Measurements from ENCODE around the gene EP400. TPM values are rescaled to one million over a fixed set of nuclear protein-coding genes. Genes with fewer than 3 reads are reported as not detected.

EP400 gene
- total RNA-seq, 6 experiments from 2014 or later = 10.9 to 16.3 (median 13.3) TPM

DNA sequence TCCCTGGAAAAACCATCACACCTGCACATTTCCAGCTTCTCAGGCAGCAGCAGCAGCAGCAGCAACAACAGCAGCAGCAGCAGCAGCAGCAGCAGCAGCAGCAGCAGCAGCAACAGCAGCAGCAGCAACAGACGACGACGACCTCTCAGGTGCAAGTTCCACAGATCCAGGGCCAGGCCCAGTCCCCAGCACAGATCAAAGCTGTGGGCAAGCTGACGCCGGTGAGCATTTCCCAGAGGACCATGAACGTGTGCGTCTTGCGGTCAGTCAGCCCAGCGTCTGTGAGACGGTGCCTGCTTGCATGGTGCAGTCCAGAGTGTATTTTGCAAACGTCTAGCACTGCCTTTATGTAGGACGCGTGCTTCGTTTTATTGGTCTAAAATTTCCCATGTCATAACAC, 112.7 kb downstream of the EP400 start:
- 93% methylated on average over 8 of the region's 14 CpGs for WGBS (ENCODE audit: insufficient coverage, low coverage, low lambda C conversion rate, missing lambda C conversion rate)
- intact Hi-C loops (cut with DNase I) = no loop called here
- Histone ChIP-seq H3K27me3 (no peaks in the 10 kb centered on the region), H3K9me3 (no peaks in the 10 kb centered on the region), H3K36me3 (peaks cover 0 to 36% (median 14%) of the 10 kb centered on the region in 4 donors), H3K4me1 (no peaks in the 10 kb centered on the region), H3K27ac (no peak overlapping the region), H3K4me3 (no peak overlapping the region)
- DNase-seq (no peak), ATAC-seq (no peak)
- TF ChIP-seq, protein P1, sequence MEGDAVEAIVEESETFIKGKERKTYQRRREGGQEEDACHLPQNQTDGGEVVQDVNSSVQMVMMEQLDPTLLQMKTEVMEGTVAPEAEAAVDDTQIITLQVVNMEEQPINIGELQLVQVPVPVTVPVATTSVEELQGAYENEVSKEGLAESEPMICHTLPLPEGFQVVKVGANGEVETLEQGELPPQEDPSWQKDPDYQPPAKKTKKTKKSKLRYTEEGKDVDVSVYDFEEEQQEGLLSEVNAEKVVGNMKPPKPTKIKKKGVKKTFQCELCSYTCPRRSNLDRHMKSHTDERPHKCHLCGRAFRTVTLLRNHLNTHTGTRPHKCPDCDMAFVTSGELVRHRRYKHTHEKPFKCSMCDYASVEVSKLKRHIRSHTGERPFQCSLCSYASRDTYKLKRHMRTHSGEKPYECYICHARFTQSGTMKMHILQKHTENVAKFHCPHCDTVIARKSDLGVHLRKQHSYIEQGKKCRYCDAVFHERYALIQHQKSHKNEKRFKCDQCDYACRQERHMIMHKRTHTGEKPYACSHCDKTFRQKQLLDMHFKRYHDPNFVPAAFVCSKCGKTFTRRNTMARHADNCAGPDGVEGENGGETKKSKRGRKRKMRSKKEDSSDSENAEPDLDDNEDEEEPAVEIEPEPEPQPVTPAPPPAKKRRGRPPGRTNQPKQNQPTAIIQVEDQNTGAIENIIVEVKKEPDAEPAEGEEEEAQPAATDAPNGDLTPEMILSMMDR (IDR thresholded peaks at IDR 0.05) = no peak
- no peak for TF ChIP-seq POLR2A (IDR thresholded peaks at IDR 0.05)

DNA sequence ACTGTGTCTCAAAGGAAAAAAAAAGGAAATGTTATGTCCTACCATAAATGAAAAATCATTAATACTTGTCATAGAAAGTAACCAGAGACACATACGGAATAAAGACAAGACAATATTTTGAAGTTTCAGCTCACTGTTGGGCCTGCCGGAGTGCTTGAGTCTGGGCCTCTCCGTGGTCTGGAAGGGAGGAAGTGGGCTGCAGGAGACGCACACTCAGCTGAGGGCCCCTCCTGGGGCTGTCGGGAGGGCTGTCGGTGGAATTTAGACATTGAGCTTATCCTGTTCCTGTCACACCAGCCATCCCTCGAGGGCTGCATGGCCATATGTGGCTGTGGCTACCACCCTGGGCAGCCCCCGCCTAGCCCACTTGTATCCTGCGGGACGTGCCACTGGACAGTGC, 113.7 kb downstream of the EP400 start:
- intact Hi-C loops (cut with DNase I) = no loop called here
- Histone ChIP-seq H3K9me3 (no peaks in the 10 kb centered on the region), H3K27ac (no peak overlapping the region), H3K4me3 (no peak overlapping the region), H3K27me3 (no peaks in the 10 kb centered on the region), H3K36me3 (peaks cover 0 to 41% (median 17%) of the 10 kb centered on the region in 4 donors), H3K4me1 (no peaks in the 10 kb centered on the region)
- no peak for ATAC-seq
- 67% methylated on average over 1 of the region's 10 CpGs for WGBS (ENCODE audit: insufficient coverage, low coverage, low lambda C conversion rate, missing lambda C conversion rate)
- DNase-seq = no peak
- TF ChIP-seq, protein P1 (IDR thresholded peaks at IDR 0.05) = no peak
- no peak for TF ChIP-seq POLR2A (IDR thresholded peaks at IDR 0.05)

DNA sequence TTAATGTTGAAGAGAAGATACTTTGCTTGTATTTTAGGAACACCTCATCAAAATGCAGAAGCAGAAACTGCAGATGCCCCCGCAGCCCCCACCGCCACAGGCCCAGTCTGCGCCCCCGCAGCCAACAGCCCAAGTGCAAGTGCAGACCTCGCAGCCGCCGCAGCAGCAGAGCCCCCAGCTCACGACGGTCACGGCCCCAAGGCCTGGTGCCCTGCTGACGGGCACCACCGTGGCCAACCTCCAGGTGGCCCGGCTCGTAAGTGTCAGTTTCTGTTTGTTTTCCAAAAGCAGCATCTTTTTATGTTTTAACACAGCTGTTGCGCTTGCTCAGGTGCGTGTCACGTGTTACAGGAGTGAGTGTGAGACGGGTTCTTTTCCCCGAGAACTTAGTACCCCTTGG, 114.9 kb downstream of the EP400 start:
- DNase-seq (no peak), ATAC-seq (no peak)
- no peak overlapping the region for H3K27ac ChIP-seq
- intact Hi-C loops (cut with DNase I) = no loop called here
- H3K9me3 ChIP-seq = no peaks in the 10 kb centered on the region
- no peak overlapping the region for H3K4me3 ChIP-seq
- 97% methylated on average over 6 of the region's 19 CpGs for WGBS (ENCODE audit: insufficient coverage, low coverage, low lambda C conversion rate, missing lambda C conversion rate)
- no peaks in the 10 kb centered on the region for H3K27me3 ChIP-seq
- peaks cover 0 to 51% (median 17%) of the 10 kb centered on the region in 4 donors for H3K36me3 ChIP-seq
- TF ChIP-seq, protein P1 (IDR thresholded peaks at IDR 0.05) = no peak
- no peak for TF ChIP-seq POLR2A (IDR thresholded peaks at IDR 0.05)
- no peaks in the 10 kb centered on the region for H3K4me1 ChIP-seq

- 90% methylated on average over 5 of the region's 10 CpGs for WGBS (ENCODE audit: insufficient coverage, low coverage, low lambda C conversion rate, missing lambda C conversion rate)
- peaks cover 0 to 51% (median 17%) of the 10 kb centered on the region in 4 donors for H3K36me3 ChIP-seq
- no peak for DNase-seq
- no peaks in the 10 kb centered on the region for H3K27me3 ChIP-seq
- no peaks in the 10 kb centered on the region for H3K9me3 ChIP-seq
- H3K27ac ChIP-seq = no peak overlapping the region
- no peak for TF ChIP-seq POLR2A (IDR thresholded peaks at IDR 0.05)
- no peaks in the 10 kb centered on the region for H3K4me1 ChIP-seq
- no peak for ATAC-seq
- no peak overlapping the region for H3K4me3 ChIP-seq
- intact Hi-C loops (cut with DNase I) = no loop called here
Measured at GRCh38 chr12:132065203-132065602, 115.5 kb downstream of the EP400 start.

GRCh38 chr12:132065609-132066344, 116.0 kb downstream of the EP400 start:
- H3K4me1 ChIP-seq = no peaks in the 10 kb centered on the region
- peaks cover 0 to 51% (median 18%) of the 10 kb centered on the region in 4 donors for H3K36me3 ChIP-seq
- H3K9me3 ChIP-seq = no peaks in the 10 kb centered on the region
- no peak for TF ChIP-seq POLR2A (IDR thresholded peaks at IDR 0.05)
- TF ChIP-seq, protein P1 (IDR thresholded peaks at IDR 0.05) = no peak
- intact Hi-C loops (cut with DNase I) = no loop called here
- no peak overlapping the region for H3K4me3 ChIP-seq
- 50% methylated on average over 1 of the region's 4 CpGs for WGBS (ENCODE audit: insufficient coverage, low coverage, low lambda C conversion rate, missing lambda C conversion rate)
- no peaks in the 10 kb centered on the region for H3K27me3 ChIP-seq
- DNase-seq (no peak), ATAC-seq (no peak)
- no peak overlapping the region for H3K27ac ChIP-seq
